A172 (cell line): Measurements from ENCODE around the gene TMEM117. TPM values are rescaled to one million over a fixed set of nuclear protein-coding genes. Genes with fewer than 3 reads are reported as not detected.

Source experiments
- DNase-seq: peaks from one replicate; pipeline ENCODE4 v3.0.0-alpha.2; 2015; ENCODE audit warnings: low spot score
- total RNA-seq: library from RNA; depleted of rRNA; stranded (reverse); fragments of >200 nt; shearing (Covaris generic); gene quantifications from 2 replicates; pipeline ENCODE4 v1.2.3, GENCODE V29; 2014; rRNA removed

The TMEM117 gene
- 9.1 and 12.2 TPM in 2 replicates for total RNA-seq

- DNase-seq = peak; percentile 37
Observed at GRCh38 chr12:43835656-43836474, at the start of gene TMEM117. Gene TMEM117 (plus strand): TSS chr12:43836081.

- no peak for DNase-seq
Observed at GRCh38 chr12:43786899-43787693, 48.8 kb upstream of the TMEM117 start.

GRCh38 chr12:43789941-43790340, 45.9 kb upstream of the TMEM117 start:
- no peak for DNase-seq

GRCh38 chr12:43795716-43796280, 40.1 kb upstream of the TMEM117 start:
- no peak for DNase-seq

GRCh38 chr12:43797561-43798217, 38.2 kb upstream of the TMEM117 start:
- DNase-seq = no peak

GRCh38 chr12:43805149-43805859, 30.6 kb upstream of the TMEM117 start:
- peak; percentile 3 for DNase-seq

DNA sequence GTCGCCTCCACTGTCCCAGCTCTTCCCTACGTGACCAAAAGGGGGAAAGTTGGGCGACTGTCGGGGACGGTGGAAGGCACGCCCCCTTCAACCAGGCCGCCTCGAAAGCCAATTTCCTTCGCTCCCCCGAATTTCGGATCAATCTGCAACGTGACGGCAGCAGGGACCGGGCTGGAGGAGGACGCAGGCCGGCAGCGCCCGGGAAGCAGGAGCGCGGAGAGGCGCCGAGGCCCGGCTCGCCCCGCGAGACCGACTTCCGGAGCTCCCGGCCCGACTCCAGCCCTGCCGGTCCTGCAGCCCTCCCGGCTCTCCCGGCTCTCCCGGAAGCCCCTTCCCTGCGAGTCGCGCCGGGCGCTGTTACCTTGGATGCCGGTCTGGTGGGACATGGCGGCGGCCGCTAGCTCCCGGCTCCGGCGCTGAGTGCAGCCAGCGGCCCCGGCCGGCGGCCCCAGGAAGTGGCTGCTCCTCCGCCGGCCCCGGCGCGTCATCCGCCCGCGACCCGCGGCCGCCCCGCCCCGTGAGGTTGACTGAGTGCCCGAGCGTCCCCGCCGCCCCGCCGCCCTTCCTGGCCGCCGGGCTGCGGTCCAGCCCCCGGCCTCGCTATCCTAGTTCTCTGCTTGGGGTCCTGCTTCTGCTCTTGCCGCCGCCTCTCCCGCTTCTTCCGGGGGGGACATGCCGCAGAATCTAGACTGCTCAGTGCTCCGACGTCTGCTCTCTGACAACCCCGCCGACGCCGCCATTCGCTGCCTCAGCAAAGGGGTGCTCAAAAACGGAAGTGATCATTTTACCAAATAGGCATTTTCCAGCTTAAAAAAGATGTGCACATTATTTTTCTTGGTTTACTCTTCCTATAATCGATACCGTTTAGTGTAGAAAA, 29.8 kb upstream of the TMEM117 start, which contains the start of gene TWF1:
TWF1 (minus strand) TSS at position 458 of the 877 bp plus-strand sequence; CDS start at position 386, 72 bp downstream.
- DNase-seq = peak; percentile 49

GRCh38 chr12:43806737-43807072, 29.2 kb upstream of the TMEM117 start:
- DNase-seq = peak; percentile 8

DNA sequence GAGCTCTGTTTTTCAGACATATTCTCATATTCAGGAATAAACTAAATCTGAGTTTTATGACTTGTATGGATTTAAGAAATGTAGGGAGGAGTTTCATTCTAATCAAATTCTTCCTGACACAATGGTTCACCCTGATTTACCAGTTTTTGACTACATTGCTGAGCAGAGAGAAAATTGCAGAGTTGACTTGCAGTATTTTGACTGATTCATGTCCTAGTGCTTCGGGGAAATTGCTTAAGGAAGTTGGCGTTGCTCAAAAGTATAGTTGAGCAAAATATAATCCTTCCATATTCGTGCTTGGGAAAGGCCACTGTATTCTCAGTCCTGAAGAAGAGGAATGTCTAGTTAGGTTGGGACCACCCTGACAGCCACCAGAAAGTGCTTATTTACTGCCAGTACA, 28.5 kb upstream of the TMEM117 start:
- no peak for DNase-seq

DNA sequence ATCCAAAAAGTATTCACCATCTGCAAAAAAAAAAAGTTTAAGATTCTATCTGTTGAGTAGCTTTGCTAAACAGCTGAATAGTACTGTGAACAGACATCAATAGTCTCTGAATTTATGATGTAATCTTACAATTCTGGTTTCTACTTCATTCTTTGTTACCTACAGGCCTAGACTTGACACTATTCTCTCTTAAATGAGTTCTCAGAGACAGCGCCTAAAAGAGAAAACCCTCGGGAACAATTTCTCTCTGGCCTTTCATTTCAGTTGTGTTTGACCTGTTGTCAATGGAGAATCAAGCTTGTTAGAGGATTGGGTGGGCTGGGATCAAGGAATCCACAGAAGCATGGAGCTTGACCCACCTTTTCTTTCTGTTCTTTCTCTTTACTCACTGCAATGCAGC, 23.8 kb upstream of the TMEM117 start:
- no peak for DNase-seq

DNA sequence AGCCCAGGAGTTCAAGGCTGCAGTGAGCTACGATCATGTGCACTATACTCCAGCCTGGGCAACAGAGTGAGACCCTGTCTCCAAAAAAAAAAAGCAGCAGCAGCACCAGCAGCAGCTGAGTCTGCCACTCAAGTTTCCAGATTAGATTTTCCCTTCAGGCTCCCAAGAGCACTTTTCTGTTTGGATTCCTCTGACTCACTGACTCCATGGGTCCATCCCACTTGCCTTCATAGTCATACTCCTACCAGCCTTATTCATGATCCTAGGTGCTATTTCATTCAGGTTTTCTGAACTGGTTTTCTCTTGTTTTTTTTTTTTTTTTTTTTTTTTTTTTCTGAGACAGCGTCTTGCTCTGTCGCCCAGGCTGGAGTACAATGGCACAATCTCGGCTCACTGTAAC, 23.0 kb upstream of the TMEM117 start:
- DNase-seq = no peak

- no peak for DNase-seq
Observed at GRCh38 chr12:43815416-43815815, 20.5 kb upstream of the TMEM117 start.

DNA sequence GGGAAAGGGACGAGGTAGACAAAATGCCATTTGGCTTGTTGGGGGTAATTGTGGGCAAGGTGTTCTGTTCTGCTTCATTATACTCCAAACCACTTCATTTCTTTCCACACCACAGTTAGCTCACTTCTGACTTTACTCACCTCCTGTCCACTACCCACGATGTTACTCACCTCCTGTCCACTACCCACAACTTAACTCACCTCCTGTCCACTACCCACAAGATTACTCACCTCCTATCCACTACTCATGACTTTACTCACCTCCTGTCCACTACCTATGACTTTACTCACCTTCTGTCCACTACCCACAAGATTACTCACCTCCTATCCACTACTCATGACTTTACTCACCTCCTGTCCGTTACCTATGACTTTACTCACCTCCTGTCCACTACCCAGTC, 19.7 kb upstream of the TMEM117 start:
- no peak for DNase-seq

DNA sequence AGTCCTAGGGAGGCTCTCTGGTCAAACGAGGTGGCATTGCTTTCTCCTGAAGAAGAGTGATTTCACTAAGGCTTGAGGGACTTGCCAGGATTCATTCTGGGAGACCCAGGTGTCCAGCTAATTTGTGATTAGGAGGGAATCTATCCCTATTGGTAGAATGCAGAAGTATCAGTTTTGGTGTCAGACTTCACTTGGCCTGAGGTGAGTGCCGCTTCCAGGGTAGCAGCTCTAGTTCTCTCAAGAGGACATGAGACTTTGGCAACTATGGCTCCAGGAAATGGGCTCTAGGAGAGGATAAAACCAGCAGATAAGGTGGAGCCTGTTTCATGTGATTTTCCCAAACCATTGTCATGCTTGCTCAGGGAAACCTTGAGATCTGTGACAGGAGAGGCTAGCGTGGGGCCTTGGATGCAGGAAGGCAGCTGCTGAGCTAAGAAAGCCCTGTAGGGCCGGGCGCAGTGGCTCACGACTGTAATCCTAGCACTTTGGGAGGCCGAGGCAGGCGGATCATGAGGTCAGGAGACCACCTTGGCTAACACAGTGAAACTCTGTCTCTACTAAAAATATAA, 11.6 kb upstream of the TMEM117 start:
- DNase-seq = no peak

DNA sequence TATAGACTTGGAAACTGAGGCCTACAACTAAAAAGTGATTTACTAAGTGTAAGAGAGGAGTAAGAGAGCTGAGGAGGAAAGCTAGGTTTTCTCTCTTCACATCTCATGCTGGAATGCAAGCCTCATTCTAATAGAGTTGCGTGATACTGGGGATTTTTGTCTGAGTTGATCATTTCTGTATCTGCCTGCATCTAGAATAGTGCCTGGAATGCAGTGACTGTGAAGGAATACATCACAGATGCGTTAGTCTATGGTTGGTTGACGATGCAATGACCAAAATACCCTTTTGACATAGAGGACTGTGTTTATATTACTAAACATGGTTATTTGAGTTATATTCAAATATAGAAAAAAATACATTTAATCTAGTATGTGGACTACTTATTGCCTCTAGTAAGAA, 9.2 kb upstream of the TMEM117 start:
- no peak for DNase-seq

DNA sequence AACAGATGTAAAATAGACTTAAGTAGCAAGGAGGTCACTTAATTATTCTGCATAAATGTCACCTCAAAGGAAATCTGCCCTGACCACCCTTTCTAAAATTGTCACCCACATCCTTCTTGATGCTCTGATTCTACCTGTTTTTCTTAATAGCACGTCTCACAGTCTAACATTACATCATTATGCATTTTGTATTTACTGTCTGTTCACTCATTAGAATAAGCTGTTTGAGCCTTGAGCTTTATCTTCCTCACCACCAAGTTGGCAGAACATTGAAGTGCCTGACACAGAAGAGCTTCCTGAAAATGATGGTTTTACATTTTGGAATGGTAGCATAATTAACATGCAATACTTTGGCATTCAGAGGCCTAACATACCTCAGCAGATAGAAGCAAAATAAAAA, 8.8 kb upstream of the TMEM117 start:
- no peak for DNase-seq

DNA sequence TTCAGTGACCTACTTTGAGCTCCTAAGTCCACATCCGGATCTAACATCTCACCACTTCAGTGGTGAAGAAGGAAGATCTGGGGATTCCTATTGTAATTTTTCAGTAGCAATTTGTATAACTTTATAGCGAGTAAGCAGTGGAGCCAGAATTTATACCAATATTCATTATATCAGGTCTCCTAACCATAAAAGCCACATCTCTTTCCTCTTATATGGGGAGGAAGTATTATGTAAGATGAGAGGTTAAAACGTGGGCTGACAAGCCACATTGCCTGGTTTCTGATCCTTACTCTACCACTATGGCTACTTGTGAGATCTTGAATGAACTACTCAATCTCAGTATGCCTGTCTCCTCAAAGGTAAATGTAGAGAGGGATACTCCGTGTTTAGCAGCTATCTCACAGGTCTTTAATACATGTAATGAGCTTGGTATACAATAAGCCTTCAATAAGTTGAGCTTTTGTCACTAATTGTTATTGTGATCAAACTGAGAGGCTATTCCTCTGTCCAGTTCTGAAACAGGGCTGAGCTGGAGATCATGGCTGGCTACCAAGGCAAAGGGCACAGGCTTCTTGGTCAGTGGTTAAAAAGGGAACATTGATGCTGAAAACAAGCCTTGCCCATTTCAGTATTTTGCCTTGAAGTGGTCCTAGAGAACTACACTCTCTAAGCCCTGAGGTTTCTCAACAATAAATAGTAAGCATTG, 3.3 kb upstream of the TMEM117 start:
- no peak for DNase-seq

DNA sequence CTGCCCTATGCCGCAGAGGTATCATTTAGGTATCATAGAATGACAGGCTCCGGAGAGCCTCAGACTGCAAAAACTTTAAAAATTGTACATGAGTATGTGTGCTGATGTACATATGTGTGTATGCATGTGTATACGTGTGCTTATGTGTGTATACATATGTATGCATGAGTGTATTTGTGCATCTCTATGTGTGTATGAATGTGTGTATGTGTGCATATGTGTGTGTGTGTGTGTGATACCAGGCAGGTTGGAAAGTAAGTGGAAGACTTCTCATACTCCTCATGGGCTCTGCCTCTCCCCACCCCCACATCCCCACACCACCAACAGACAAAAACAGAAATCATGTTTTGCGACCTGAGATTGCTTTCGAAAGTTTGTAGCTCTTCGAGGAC, 621 bp upstream of the TMEM117 start:
- DNase-seq = no peak

DNA sequence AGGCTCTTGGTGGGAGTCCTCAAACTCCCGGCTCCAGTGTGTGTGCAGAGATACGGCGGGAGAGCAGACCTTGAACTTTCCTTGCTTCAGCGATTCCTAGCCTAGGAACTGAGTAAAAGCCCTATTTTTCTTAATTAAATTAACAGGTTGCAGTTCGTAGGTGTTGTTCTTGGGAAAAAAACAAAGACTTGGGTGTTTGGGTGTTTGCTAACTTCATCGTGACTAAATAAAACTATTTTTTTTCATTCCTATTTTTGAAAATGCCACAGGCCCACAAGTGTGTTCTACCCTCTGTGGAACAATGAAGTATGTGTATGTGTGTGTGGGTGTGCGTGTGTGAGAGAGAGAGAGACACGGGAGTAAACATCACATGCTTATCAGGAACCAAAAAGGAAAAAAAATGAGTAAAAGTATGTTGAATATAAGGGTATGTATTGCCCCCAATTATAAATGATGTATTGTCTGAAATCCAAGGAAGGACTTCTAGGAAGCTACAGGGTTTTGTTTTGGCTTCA, 651 bp downstream of the TMEM117 start:
- no peak for DNase-seq
